ENCODE data around the gene PCDHGA7.

- TF ChIP-seq POLR2A (IDR thresholded peaks at IDR 0.05) (no peak), CTCF (IDR thresholded peaks at IDR 0.05) (no peak)
Measured at GRCh38 chr5:141373673-141374317, 8.7 kb upstream of the PCDHGA7 start, which contains the start of gene PCDHGA6.
